ENCODE measurements around the gene MARS1.
"Not testable (repeated sequence)": the region's sequence is repeated elsewhere in the genome, so short reads cannot be mapped to it uniquely, and the experiment has no call there.

Gene MARS1

GRCh38 chr12:57473886-57474285 lies 14.0 kb upstream of the MARS1 start:
- DNase-seq: no peak

- no peak for DNase-seq
Measured at GRCh38 chr12:57474430-57474829, 13.4 kb upstream of the MARS1 start.

- no peak for DNase-seq
Measured at GRCh38 chr12:57474862-57475261, 13.0 kb upstream of the MARS1 start.

GRCh38 chr12:57475271-57476161 lies 12.4 kb upstream of the MARS1 start:
- no peak for DNase-seq

- no peak for DNase-seq
Measured at GRCh38 chr12:57476162-57476992, 11.5 kb upstream of the MARS1 start.

GRCh38 chr12:57476993-57477709 lies 10.7 kb upstream of the MARS1 start:
- no peak for DNase-seq

- DNase-seq: no peak
Measured at GRCh38 chr12:57477710-57478681, 9.9 kb upstream of the MARS1 start.

- DNase-seq: no peak
Measured at GRCh38 chr12:57479043-57479375, 8.9 kb upstream of the MARS1 start.

GRCh38 chr12:57479376-57480115 lies 8.3 kb upstream of the MARS1 start, which contains the start of gene ARHGAP9:
Gene ARHGAP9, minus strand, starts transcription at chr12:57479866. Its CDS starts 460 bp downstream, at chr12:57479406.
- DNase-seq: no peak

GRCh38 chr12:57481671-57482070 lies 6.2 kb upstream of the MARS1 start:
- no peak for DNase-seq

GRCh38 chr12:57483466-57483865 lies 4.4 kb upstream of the MARS1 start:
- no peak for DNase-seq

- no peak for DNase-seq
Measured at GRCh38 chr12:57485695-57486094, 2.2 kb upstream of the MARS1 start.

GRCh38 chr12:57487055-57487596 lies 742 bp upstream of the MARS1 start:
- DNase-seq: no peak

GRCh38 chr12:57488402-57489156 lies 711 bp downstream of the MARS1 start:
- no peak for DNase-seq

- no peak for DNase-seq
Measured at GRCh38 chr12:57489157-57489641, 1.3 kb downstream of the MARS1 start.

- DNase-seq: no peak
Measured at GRCh38 chr12:57490126-57490525, 2.3 kb downstream of the MARS1 start.

GRCh38 chr12:57491393-57492280 lies 3.8 kb downstream of the MARS1 start:
- DNase-seq: no peak

GRCh38 chr12:57495051-57495701 lies 7.3 kb downstream of the MARS1 start:
- not testable (repeated sequence) for DNase-seq

Measured in NCI-H510A (cell line).